H9 (cell line): Measurements from ENCODE around the gene BSN. TPM values are rescaled to one million over a fixed set of nuclear protein-coding genes. Genes with fewer than 3 reads are reported as not detected.

Experiments
- DNase-seq: peaks from one replicate; pipeline ENCODE4 v3.0.0-alpha.2; 2017
- H2AFZ ChIP-seq: one replicate; pipeline ENCODE4 v1.6.1; 2013; ENCODE audit warnings: mild to moderate bottlenecking, low read length, control low read depth, moderate library complexity
- H2AK5ac ChIP-seq: 2 replicates; pipeline ENCODE4 v1.6.1; 2013; ENCODE audit warnings: low read length, control low read depth, mixed read lengths; ENCODE audit not compliant: insufficient read length
- H2BK120ac ChIP-seq: one replicate; pipeline ENCODE4 v1.6.1; 2013; ENCODE audit warnings: low read depth, mild to moderate bottlenecking, low read length, control low read depth, inconsistent platforms; ENCODE audit not compliant: poor library complexity, severe bottlenecking
- H2BK12ac ChIP-seq: 2 replicates; pipeline ENCODE4 v1.6.1; 2013; ENCODE audit warnings: low read length, control low read depth, mixed read lengths, low read depth; ENCODE audit not compliant: insufficient read length
- H2BK15ac ChIP-seq: 2 replicates; pipeline ENCODE4 v1.6.1; 2013; ENCODE audit warnings: low read depth, low read length, control low read depth
- H2BK20ac ChIP-seq: one replicate; pipeline ENCODE4 v1.6.1; 2013; ENCODE audit warnings: low read depth, mild to moderate bottlenecking, low read length, control low read depth, inconsistent platforms; ENCODE audit not compliant: poor library complexity, severe bottlenecking
- H2BK5ac ChIP-seq: 2 replicates; pipeline ENCODE4 v1.6.1; 2013; ENCODE audit warnings: low read length, control low read depth, mixed read lengths; ENCODE audit not compliant: insufficient read length
- H3K14ac ChIP-seq: 2 replicates; pipeline ENCODE4 v1.6.1; 2013; ENCODE audit warnings: low read length, control low read depth; ENCODE audit not compliant: insufficient read depth
- H3K18ac ChIP-seq: 2 replicates; pipeline ENCODE4 v1.6.1; 2013; ENCODE audit warnings: low read depth, mild to moderate bottlenecking, mixed read lengths, low read length, control low read depth; ENCODE audit not compliant: insufficient read length
- H3K23ac ChIP-seq: 2 replicates; pipeline ENCODE4 v1.6.1; 2013; ENCODE audit warnings: low read length, control low read depth, mixed read lengths, low read depth; ENCODE audit not compliant: insufficient read length
- H3K23me2 ChIP-seq: 2 replicates; pipeline ENCODE4 v1.6.1; 2013; ENCODE audit warnings: low read depth, mild to moderate bottlenecking, mixed read lengths, low read length, control low read depth; ENCODE audit not compliant: insufficient read length, poor library complexity, severe bottlenecking
- H3K27ac ChIP-seq: 2 replicates; pipeline ENCODE4 v1.5.1; 2013; ENCODE audit warnings: low read length, control low read depth, mixed read lengths, low read depth; ENCODE audit not compliant: insufficient read length
- H3K27me3 ChIP-seq: 2 replicates; pipeline ENCODE4 v1.6.1; 2013; ENCODE audit warnings: low read length, control low read depth, inconsistent platforms; ENCODE audit not compliant: insufficient read depth
- H3K4ac ChIP-seq: 2 replicates; pipeline ENCODE4 v1.6.1; 2013; ENCODE audit warnings: low read depth, mild to moderate bottlenecking, control low read depth, inconsistent platforms, low read length, moderate library complexity
- H3K4me1 ChIP-seq: 2 replicates; pipeline ENCODE4 v1.6.1; 2013; ENCODE audit warnings: low read length, control low read depth, inconsistent platforms; ENCODE audit not compliant: insufficient read depth
- H3K4me2 ChIP-seq: 2 replicates; pipeline ENCODE4 v1.6.1; 2013; ENCODE audit warnings: low read length, control low read depth, mixed read lengths; ENCODE audit not compliant: insufficient read length, insufficient read depth
- H3K56ac ChIP-seq: 2 replicates; pipeline ENCODE4 v1.6.1; 2013; ENCODE audit warnings: low read depth, mild to moderate bottlenecking, mixed read lengths, low read length, control low read depth; ENCODE audit not compliant: insufficient read length
- H3K79me1 ChIP-seq: 2 replicates; pipeline ENCODE4 v1.6.1; 2013; ENCODE audit warnings: low read depth, mild to moderate bottlenecking, moderate library complexity, low read length, control low read depth, inconsistent platforms; ENCODE audit not compliant: insufficient read depth, poor library complexity, severe bottlenecking
- H3K79me2 ChIP-seq: 2 replicates; pipeline ENCODE4 v1.6.1; 2013; ENCODE audit warnings: low read length, control low read depth, inconsistent platforms; ENCODE audit not compliant: insufficient read depth
- H3K9ac ChIP-seq: 2 replicates; pipeline ENCODE4 v1.6.1; 2013; ENCODE audit warnings: low read length, control low read depth, mixed read lengths; ENCODE audit not compliant: insufficient read length; ENCODE audit errors: extremely low read depth
- H3K9me3 ChIP-seq: one replicate; pipeline ENCODE4 v1.6.1; 2013; ENCODE audit warnings: low read depth, low read length, inconsistent platforms; ENCODE audit not compliant: control insufficient read depth
- H3T11ph ChIP-seq: one replicate; pipeline ENCODE4 v1.6.1; 2013; ENCODE audit warnings: mild to moderate bottlenecking, low read length, control low read depth, inconsistent platforms
- H4K20me1 ChIP-seq: one replicate; pipeline ENCODE4 v1.6.1; 2013; ENCODE audit not compliant: control insufficient read depth, insufficient read length, insufficient read depth
- H4K5ac ChIP-seq: 2 replicates; pipeline ENCODE4 v1.6.1; 2013; ENCODE audit warnings: low read depth, mild to moderate bottlenecking, mixed read lengths, low read length, control low read depth; ENCODE audit not compliant: insufficient read length
- H4K8ac ChIP-seq: replicated peaks from 2 replicates; pipeline ENCODE4 v1.6.1; 2013; ENCODE audit warnings: low read length, control low read depth, mixed read lengths, low read depth; ENCODE audit not compliant: insufficient read length
- H4K91ac ChIP-seq: 2 replicates; pipeline ENCODE4 v1.6.1; 2013; ENCODE audit warnings: low read depth, mild to moderate bottlenecking, moderate library complexity, mixed read lengths, low read length, control low read depth; ENCODE audit not compliant: insufficient read length
- H3K27ac Mint-ChIP-seq, 3 experiments: 2 replicates in 2 of 3; 3 replicates in 1 of 3; pipeline ENCODE4 v1.8.0; 2020 to 2021; ENCODE audit warnings: mixed read lengths in 3 of 3, mild to moderate bottlenecking in 1 of 3, moderate library complexity in 1 of 3
- H3K27me3 Mint-ChIP-seq: 2 replicates; pipeline ENCODE4 v1.8.0; 2021; ENCODE audit warnings: low read depth, mild to moderate bottlenecking, moderate library complexity, mixed read lengths
- H3K36me3 Mint-ChIP-seq, 3 experiments: 2 replicates in 2 of 3; 3 replicates in 1 of 3; pipeline ENCODE4 v1.8.0; 2020 to 2021; ENCODE audit warnings: low read depth in 3 of 3, mixed read lengths in 3 of 3; ENCODE audit not compliant: insufficient read depth in 1 of 3
- H3K4me1 Mint-ChIP-seq, 2 experiments: 2 replicates each; pipeline ENCODE4 v1.8.0; 2020; ENCODE audit warnings: mixed read lengths in 2 of 2
- H3K4me3 Mint-ChIP-seq, 2 experiments: 2 replicates in 1 of 2; 3 replicates in 1 of 2; pipeline ENCODE4 v1.8.0; 2020 to 2021; ENCODE audit warnings: mild to moderate bottlenecking in 2 of 2, mixed read lengths in 2 of 2, moderate library complexity in 1 of 2
- H3K9me3 Mint-ChIP-seq, 2 experiments: 2 replicates in 1 of 2; 3 replicates in 1 of 2; pipeline ENCODE4 v1.8.0; 2020; ENCODE audit warnings: mild to moderate bottlenecking in 2 of 2, mixed read lengths in 2 of 2, moderate library complexity in 1 of 2
- WGBS: extraction: QIAGEN DNeasy Blood & Tissue Kit; methylation state at CpG from one replicate; pipeline ENCODE4 v1.1.7; 2013; ENCODE audit warnings: missing lambda C conversion rate, low lambda C conversion rate, mixed read lengths; ENCODE audit not compliant: insufficient read length; ENCODE audit errors: extremely low coverage; 5-methylcytosine and 5-hydroxymethylcytosine counted together
- total RNA-seq: library from RNA; stranded (reverse); gene quantifications from 2 replicates; pipeline ENCODE4 v1.2.1, GENCODE V29; 2021
- TF ChIP-seq, protein P1 (sequence below): fragments of 200-600 bp; sonication (generic); conservative IDR thresholded peaks from 3 replicates; pipeline ENCODE4 v1.8.0; 2021; ENCODE audit warnings: antibody characterized with exemption, mild to moderate bottlenecking

Gene BSN
- total RNA-seq, 1 experiment from 2014 or later: 2.4 TPM

DNA sequence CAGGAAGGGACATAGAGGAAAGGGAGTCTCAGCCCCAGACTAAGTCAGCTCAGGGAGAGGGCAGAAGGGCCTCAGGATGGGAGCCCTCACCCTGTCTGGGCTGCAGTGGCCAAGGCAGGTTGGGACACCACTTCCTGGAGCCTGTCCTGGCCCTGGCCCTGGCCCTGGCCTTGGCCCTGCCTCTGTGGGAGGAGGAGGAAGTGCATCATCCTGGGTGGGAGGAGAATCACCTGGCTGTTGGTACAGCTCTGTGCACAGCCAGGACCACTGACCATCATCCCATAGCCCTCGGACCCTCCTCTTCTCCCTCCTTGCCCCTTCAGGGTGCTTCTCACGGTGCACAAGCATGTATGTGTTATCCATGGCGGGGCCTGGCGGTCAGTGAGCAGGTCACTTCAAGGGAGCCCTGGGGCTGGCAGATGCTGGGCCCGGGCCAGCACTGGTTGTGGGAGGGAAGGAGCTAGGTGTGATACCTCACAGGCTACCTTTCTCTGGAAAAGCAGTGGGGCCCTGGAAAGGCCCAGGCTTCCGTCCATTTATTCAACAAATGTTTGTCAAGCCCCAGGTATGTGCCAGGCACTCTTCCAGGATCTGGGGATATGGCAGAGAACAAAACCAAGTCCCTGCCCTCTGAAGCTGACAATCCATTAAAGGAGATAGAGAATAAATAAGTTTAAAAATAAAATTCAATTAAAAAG lies 111.7 kb downstream of the BSN start:
- H3K79me2 ChIP-seq: no peaks in the 10 kb centered on the region
- no peak overlapping the region for H3K27ac Mint-ChIP-seq
- no peak overlapping the region for H2BK20ac ChIP-seq
- WGBS: no CpG with 5 or more reads among the region's 6 CpGs
- no peak overlapping the region for H3K23ac ChIP-seq
- H3K36me3 Mint-ChIP-seq: no peaks in the 10 kb centered on the region
- no peak for DNase-seq
- H2AFZ ChIP-seq: no peak overlapping the region
- H4K91ac ChIP-seq: no peak overlapping the region
- no peaks in the 10 kb centered on the region for H3K9me3 ChIP-seq
- H3K4ac ChIP-seq: no peak overlapping the region
- H2BK120ac ChIP-seq: no peak overlapping the region
- no peak overlapping the region for H3T11ph ChIP-seq
- no peak overlapping the region for H3K4me3 Mint-ChIP-seq
- H3K9me3 Mint-ChIP-seq: no peaks in the 10 kb centered on the region
- H2BK12ac ChIP-seq: no peak overlapping the region
- no peak overlapping the region for H3K56ac ChIP-seq
- H3K27me3 ChIP-seq: no peaks in the 10 kb centered on the region
- no peak overlapping the region for H3K9ac ChIP-seq
- H3K14ac ChIP-seq: no peak overlapping the region
- no peak overlapping the region for H2BK5ac ChIP-seq
- H3K4me1 ChIP-seq: no peaks in the 10 kb centered on the region; the same call in 1 of the 2 replicates
- H3K27me3 Mint-ChIP-seq: no peaks in the 10 kb centered on the region; the same call in 1 of the 2 replicates
- TF ChIP-seq, protein P1, sequence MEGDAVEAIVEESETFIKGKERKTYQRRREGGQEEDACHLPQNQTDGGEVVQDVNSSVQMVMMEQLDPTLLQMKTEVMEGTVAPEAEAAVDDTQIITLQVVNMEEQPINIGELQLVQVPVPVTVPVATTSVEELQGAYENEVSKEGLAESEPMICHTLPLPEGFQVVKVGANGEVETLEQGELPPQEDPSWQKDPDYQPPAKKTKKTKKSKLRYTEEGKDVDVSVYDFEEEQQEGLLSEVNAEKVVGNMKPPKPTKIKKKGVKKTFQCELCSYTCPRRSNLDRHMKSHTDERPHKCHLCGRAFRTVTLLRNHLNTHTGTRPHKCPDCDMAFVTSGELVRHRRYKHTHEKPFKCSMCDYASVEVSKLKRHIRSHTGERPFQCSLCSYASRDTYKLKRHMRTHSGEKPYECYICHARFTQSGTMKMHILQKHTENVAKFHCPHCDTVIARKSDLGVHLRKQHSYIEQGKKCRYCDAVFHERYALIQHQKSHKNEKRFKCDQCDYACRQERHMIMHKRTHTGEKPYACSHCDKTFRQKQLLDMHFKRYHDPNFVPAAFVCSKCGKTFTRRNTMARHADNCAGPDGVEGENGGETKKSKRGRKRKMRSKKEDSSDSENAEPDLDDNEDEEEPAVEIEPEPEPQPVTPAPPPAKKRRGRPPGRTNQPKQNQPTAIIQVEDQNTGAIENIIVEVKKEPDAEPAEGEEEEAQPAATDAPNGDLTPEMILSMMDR: no peak
- H4K20me1 ChIP-seq: no peaks in the 10 kb centered on the region
- no peak overlapping the region for H2BK15ac ChIP-seq
- H3K23me2 ChIP-seq: no peaks in the 10 kb centered on the region
- H2AK5ac ChIP-seq: no peak overlapping the region
- peaks cover 19 to 23% of the 10 kb centered on the region in 2 experiments for H3K4me1 Mint-ChIP-seq
- no peak overlapping the region for H4K8ac ChIP-seq
- H3K27ac ChIP-seq: no peak overlapping the region
- no peak overlapping the region for H3K4me2 ChIP-seq
- no peak overlapping the region for H4K5ac ChIP-seq
- no peaks in the 10 kb centered on the region for H3K79me1 ChIP-seq
- H3K18ac ChIP-seq: no peak overlapping the region
